ENCODE measurements around the gene DNAH14. TPM values are rescaled to one million over a fixed set of nuclear protein-coding genes. Genes with fewer than 3 reads are reported as not detected.

Gene DNAH14
- total and polyA plus RNA-seq, 7 donors, result 0.07 to 1.8 (median 0.82) TPM; not detected in 2

GRCh38 chr1:225407755-225408154 is 478.3 kb downstream of the DNAH14 start:
- H3K4me3 ChIP-seq, result no peak overlapping the region
- WGBS, 3 donors, result 94 to 98% (median 95%) methylated on average over 2 of the region's 2 CpGs
- H3K36me3 ChIP-seq (ENCODE audit: insufficient read depth in 1 of 2, low read depth in 1 of 2), result peaks cover 3 to 92% of the 10 kb centered on the region in 2 donors
- no peaks in the 10 kb centered on the region for H3K4me1 ChIP-seq
- H3K27ac ChIP-seq, result no peak overlapping the region
- no peak for DNase-seq
- intact Hi-C loops (cut with DNase I), result no loop called here
- H3K27me3 ChIP-seq (ENCODE audit: insufficient read depth in 3 of 3, low read length in 2 of 3), result no peaks in the 10 kb centered on the region
- TF ChIP-seq CTCF (IDR thresholded peaks at IDR 0.05), result no peak
- no peaks in the 10 kb centered on the region for H3K9me3 ChIP-seq
- ATAC-seq, result no peak

- 83 to 94% (median 86%) methylated on average over 4 of the region's 4 CpGs for WGBS, 3 donors
- Histone ChIP-seq H3K4me1 (no peaks in the 10 kb centered on the region), H3K9me3 (no peaks in the 10 kb centered on the region), H3K27me3 (ENCODE audit: insufficient read depth in 3 of 3, low read length in 2 of 3) (no peaks in the 10 kb centered on the region), H3K4me3 (no peak overlapping the region), H3K36me3 (ENCODE audit: insufficient read depth in 1 of 2, low read depth in 1 of 2) (peaks cover 3 to 92% of the 10 kb centered on the region in 2 donors), H3K27ac (no peak overlapping the region)
- TF ChIP-seq CTCF (IDR thresholded peaks at IDR 0.05), result no peak
- DNase-seq, result no peak
- no peak for ATAC-seq
- intact Hi-C loops (cut with DNase I), result no loop called here
These were observed 478.8 kb downstream of the DNAH14 start for GRCh38 chr1:225408249-225408648.

- no peak for TF ChIP-seq CTCF (IDR thresholded peaks at IDR 0.05)
- H3K27me3 ChIP-seq (ENCODE audit: insufficient read depth in 3 of 3, low read length in 2 of 3), result no peaks in the 10 kb centered on the region
- no peaks in the 10 kb centered on the region for H3K9me3 ChIP-seq
- H3K4me3 ChIP-seq, result no peak overlapping the region
- DNase-seq (no peak), ATAC-seq (no peak)
- peaks cover 3 to 91% of the 10 kb centered on the region in 2 donors for H3K36me3 ChIP-seq (ENCODE audit: insufficient read depth in 1 of 2, low read depth in 1 of 2)
- H3K4me1 ChIP-seq, result no peaks in the 10 kb centered on the region
- intact Hi-C loops (cut with DNase I), result no loop called here
- 85 to 87% (median 86%) methylated on average over 8 of the region's 8 CpGs for WGBS, 3 donors
- H3K27ac ChIP-seq, result no peak overlapping the region
These were observed 479.6 kb downstream of the DNAH14 start for GRCh38 chr1:225409051-225409450.

- DNase-seq (no peak), ATAC-seq (no peak)
- intact Hi-C loops (cut with DNase I), result no loop called here
- no peaks in the 10 kb centered on the region for H3K9me3 ChIP-seq
- WGBS, 3 donors, result 82 to 86% (median 84%) methylated on average over 6 of the region's 6 CpGs
- H3K27ac ChIP-seq, result no peak overlapping the region
- peaks cover 3 to 91% of the 10 kb centered on the region in 2 donors for H3K36me3 ChIP-seq (ENCODE audit: insufficient read depth in 1 of 2, low read depth in 1 of 2)
- TF ChIP-seq CTCF (IDR thresholded peaks at IDR 0.05), result no peak
- H3K27me3 ChIP-seq (ENCODE audit: insufficient read depth in 3 of 3, low read length in 2 of 3), result no peaks in the 10 kb centered on the region
- no peak overlapping the region for H3K4me3 ChIP-seq
- no peaks in the 10 kb centered on the region for H3K4me1 ChIP-seq
These were observed 480.6 kb downstream of the DNAH14 start for GRCh38 chr1:225410036-225410435.

GRCh38 chr1:225412321-225412720 is 482.8 kb downstream of the DNAH14 start:
- WGBS, 3 donors, result 96 to 97% (median 96%) methylated on average over 10 of the region's 10 CpGs
- DNase-seq (no peak), ATAC-seq (no peak)
- H3K4me1 ChIP-seq, result no peaks in the 10 kb centered on the region
- H3K27me3 ChIP-seq (ENCODE audit: insufficient read depth in 3 of 3, low read length in 2 of 3), result no peaks in the 10 kb centered on the region
- no peak for TF ChIP-seq CTCF (IDR thresholded peaks at IDR 0.05)
- no peak overlapping the region for H3K27ac ChIP-seq
- H3K36me3 ChIP-seq (ENCODE audit: insufficient read depth in 1 of 2, low read depth in 1 of 2), result peaks cover 3 to 92% of the 10 kb centered on the region in 2 donors
- no peaks in the 10 kb centered on the region for H3K9me3 ChIP-seq
- intact Hi-C loops (cut with DNase I), result no loop called here
- no peak overlapping the region for H3K4me3 ChIP-seq

Measured in psoas muscle (tissue), 8 donors.